Measurements from ENCODE around the gene EDAR. TPM values are rescaled to one million over a fixed set of nuclear protein-coding genes. Genes with fewer than 3 reads are reported as not detected.

The EDAR gene
- total RNA-seq, 1 donor from 2014 or later = 1.0 TPM

- no peak overlapping the region for H3K4me3 ChIP-seq (ENCODE audit: low read depth, low read length)
- DNase-seq (ENCODE audit: low read depth) = no peak
- TF ChIP-seq CTCF (conservative IDR thresholded peaks at IDR 0.05; ENCODE audit: low read depth, low read length) = no peak
Observed at GRCh38 chr2:108960006-108960405, 29.0 kb downstream of the EDAR start.

- DNase-seq (ENCODE audit: low read depth) = no peak
- TF ChIP-seq CTCF (conservative IDR thresholded peaks at IDR 0.05; ENCODE audit: low read depth, low read length) = no peak
- H3K4me3 ChIP-seq (ENCODE audit: low read depth, low read length) = no peak overlapping the region
Observed at GRCh38 chr2:108959401-108959800, 29.6 kb downstream of the EDAR start.

GRCh38 chr2:108958632-108959341 is 30.2 kb downstream of the EDAR start:
- DNase-seq (ENCODE audit: low read depth) = no peak
- no peak for TF ChIP-seq CTCF (conservative IDR thresholded peaks at IDR 0.05; ENCODE audit: low read depth, low read length)
- H3K4me3 ChIP-seq (ENCODE audit: low read depth, low read length) = no peak overlapping the region

GRCh38 chr2:108958002-108958401 is 31.0 kb downstream of the EDAR start:
- no peak for DNase-seq (ENCODE audit: low read depth)
- no peak overlapping the region for H3K4me3 ChIP-seq (ENCODE audit: low read depth, low read length)
- no peak for TF ChIP-seq CTCF (conservative IDR thresholded peaks at IDR 0.05; ENCODE audit: low read depth, low read length)

GRCh38 chr2:108956375-108956774 is 32.6 kb downstream of the EDAR start:
- DNase-seq (ENCODE audit: low read depth) = no peak
- TF ChIP-seq CTCF (conservative IDR thresholded peaks at IDR 0.05; ENCODE audit: low read depth, low read length) = no peak
- no peak overlapping the region for H3K4me3 ChIP-seq (ENCODE audit: low read depth, low read length)

- H3K4me3 ChIP-seq (ENCODE audit: low read depth, low read length) = no peak overlapping the region
- DNase-seq (ENCODE audit: low read depth) = no peak
Observed at GRCh38 chr2:108950369-108951135, 38.5 kb downstream of the EDAR start.

More at GRCh38 chr2:108950369-108951135, 38.5 kb downstream of the EDAR start:
- no peak for TF ChIP-seq CTCF (conservative IDR thresholded peaks at IDR 0.05; ENCODE audit: low read depth, low read length)

Measured in epithelial cell of proximal tubule (primary cell).